A673 (cell line): Measurements from ENCODE around the gene ANKRD36B. TPM values are rescaled to one million over a fixed set of nuclear protein-coding genes. Genes with fewer than 3 reads are reported as not detected.
"Not testable (repeated sequence)": the region's sequence is repeated elsewhere in the genome, so short reads cannot be mapped to it uniquely, and the experiment has no call there.

Source experiments
- Bru-seq: library from RNA; stranded (reverse); fragments of 400-500 nt; gene quantifications from one replicate; lab custom pipeline; 2021; lab: Mats Ljungman, UMichigan
- BruChase-seq, 2 experiments: library from RNA; stranded (reverse); fragments of 400-500 nt; gene quantifications; one replicate each; lab custom pipeline; 2021; lab: Mats Ljungman, UMichigan
- BruUV-seq: library from RNA; stranded (reverse); fragments of 400-500 nt; replicated peaks from 2 replicates; lab custom pipeline; 2021; lab: Mats Ljungman, UMichigan
- CTCF ChIA-PET: fragments of 300-600 bp; sonication (Branson Sonifier 250); formaldehyde crosslinking; loops from one replicate; lab custom pipeline; 2022; ENCODE audit warnings: antibody characterized with exemption; lab: Charles Lee
- POLR2A ChIA-PET: fragments of 300-600 bp; sonication (Branson Sonifier 250); formaldehyde crosslinking; loops from one replicate; lab custom pipeline; 2022; ENCODE audit warnings: antibody characterized with exemption; ENCODE audit not compliant: low non-redundant PET; lab: Charles Lee
- DNase-seq: peaks from one replicate; pipeline ENCODE4 v3.0.0-alpha.2; 2015; ENCODE audit warnings: low spot score
- H3K27ac ChIP-seq: fragments of 200-600 bp; sonication (generic); 2 replicates; pipeline ENCODE4 v1.5.1; 2016; ENCODE audit warnings: mixed run types, low read depth, mild to moderate bottlenecking, mixed read lengths, antibody characterized with exemption, low read length; ENCODE audit not compliant: poor library complexity, severe bottlenecking
- H3K27me3 ChIP-seq: fragments of 200-600 bp; sonication (generic); replicated peaks from 2 replicates; pipeline ENCODE4 v1.6.1; 2017; ENCODE audit warnings: mixed run types, low read depth, mild to moderate bottlenecking, mixed read lengths, antibody characterized with exemption, low read length; ENCODE audit not compliant: insufficient read depth, poor library complexity
- H3K36me3 ChIP-seq: fragments of 200-600 bp; sonication (generic); 2 replicates; pipeline ENCODE4 v1.6.1; 2016; ENCODE audit warnings: mixed run types, mild to moderate bottlenecking, mixed read lengths, antibody characterized with exemption, low read length; ENCODE audit not compliant: insufficient read depth, poor library complexity, severe bottlenecking
- H3K4me1 ChIP-seq: fragments of 200-600 bp; sonication (generic); 2 replicates; pipeline ENCODE4 v1.6.1; 2017; ENCODE audit warnings: mixed run types, mild to moderate bottlenecking, mixed read lengths, antibody characterized with exemption, low read length; ENCODE audit not compliant: insufficient read depth, poor library complexity, severe bottlenecking
- H3K4me3 ChIP-seq: fragments of 200-600 bp; sonication (generic); 2 replicates; pipeline ENCODE4 v1.5.1; 2016; ENCODE audit warnings: low read depth, mixed run types, mild to moderate bottlenecking, mixed read lengths, low read length; ENCODE audit not compliant: poor library complexity, severe bottlenecking
- H3K9me3 ChIP-seq: fragments of 200-600 bp; sonication (generic); 2 replicates; pipeline ENCODE4 v1.6.1; 2016; ENCODE audit warnings: mixed run types, low read depth, mild to moderate bottlenecking, mixed read lengths, antibody characterized with exemption, low read length; ENCODE audit not compliant: poor library complexity, severe bottlenecking
- intact Hi-C: fragments of 100-400 bp; cut with micrococcal nuclease; formaldehyde crosslinking; loops from one replicate; pipeline ENCODE4 v1.10.0; 2022; ENCODE audit not compliant: unreplicated experiment
- long read RNA-seq: library from polyadenylated mRNA; stranded (forward); transcript quantifications from one replicate; pipeline ENCODE4 v2.0.0, GENCODE V29; 2022
- total RNA-seq: library from RNA; stranded (reverse); gene quantifications from 2 replicates; pipeline ENCODE4 v1.2.3, GENCODE V29; 2021

Gene ANKRD36B
- 16.4 and 21.6 TPM in 2 replicates for total RNA-seq
- Bru-seq, nascent RNA = percentile 68 among the genes with signal in this experiment
- BruChase-seq, experiment 1, labeled RNA remaining after a 2-hour chase = percentile 71 among the genes with signal in this experiment
- BruChase-seq, experiment 2, labeled RNA remaining after a 6-hour chase = percentile 56 among the genes with signal in this experiment
- long read RNA-seq, partial matches to known transcripts = 5 of 6 reads
- long read RNA-seq, other reads (novel, unspliced or antisense) = 1 of 6 reads

DNA sequence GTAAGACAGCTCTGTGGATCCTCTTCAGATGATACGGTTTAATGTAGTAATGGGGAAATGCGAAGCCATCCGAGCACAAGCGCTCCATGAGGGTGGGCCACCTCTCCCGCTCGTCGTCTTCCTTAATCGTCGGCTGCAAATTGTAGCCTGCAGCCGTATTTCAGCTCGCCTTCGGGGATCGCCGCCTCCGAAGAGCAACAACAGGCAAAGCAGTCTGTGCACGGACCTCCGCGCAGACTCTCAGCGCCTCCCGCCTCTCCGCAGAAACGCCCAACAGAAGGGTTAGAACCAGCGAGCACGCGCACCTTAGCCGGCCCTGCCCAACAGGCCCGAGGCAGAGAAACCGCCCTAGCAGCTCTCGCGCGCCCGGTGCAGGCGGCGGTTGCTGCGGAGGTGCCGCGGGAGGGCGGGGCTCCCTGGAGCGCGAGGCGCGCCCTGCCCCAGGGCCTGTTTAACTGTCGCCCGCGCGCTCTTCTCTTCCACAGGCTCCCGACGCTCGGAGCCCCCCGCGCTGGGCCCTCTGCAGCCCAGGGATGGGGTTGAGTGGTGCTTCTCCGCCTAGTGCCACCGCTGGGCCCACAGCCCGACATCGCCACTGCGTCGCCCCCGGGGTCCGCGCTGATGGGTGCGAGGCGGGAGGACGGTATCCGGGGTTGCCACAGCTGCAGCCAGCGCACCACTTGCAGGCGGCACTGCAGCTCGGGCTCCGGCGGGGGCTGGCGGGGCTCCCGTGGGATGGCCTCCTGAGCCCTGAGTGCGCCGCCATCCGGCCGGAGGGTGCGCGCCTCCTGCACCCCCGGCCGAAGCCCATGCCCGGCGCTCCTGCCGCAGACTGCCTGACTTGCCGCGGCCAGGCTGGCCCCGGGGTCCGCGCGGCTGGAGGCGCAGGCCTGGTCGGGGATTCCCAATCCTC lies at the start of gene ANKRD36B:
Gene ANKRD36B (minus strand): TSS at position 280 of the 913 bp plus-strand sequence. CDS start 192 bp downstream, at position 88.
- POLR2A ChIA-PET, H3K36me3 ChIP-seq, H3K27me3 ChIP-seq, H3K4me1 ChIP-seq, BruUV-seq, H3K9me3 ChIP-seq: not testable (repeated sequence)
- CTCF ChIA-PET = interaction anchor here (0.6 to 2.4 kb wide), 6 partner anchors 73 to 1317 kb away, joined by 3 to 20 read pairs (median 3); no protein-coding TSS in a partner anchor
- DNase-seq = peak; percentile 87
- Histone ChIP-seq H3K4me3 (peak within 1 kb of the TSS; percentile 61), H3K27ac (peak within 1 kb of the TSS; percentile 84)
- intact Hi-C loops = loop anchor here (1.0 to 5.0 kb wide), 3 partner anchors 107 to 797 kb away; no protein-coding TSS in a partner anchor

DNA sequence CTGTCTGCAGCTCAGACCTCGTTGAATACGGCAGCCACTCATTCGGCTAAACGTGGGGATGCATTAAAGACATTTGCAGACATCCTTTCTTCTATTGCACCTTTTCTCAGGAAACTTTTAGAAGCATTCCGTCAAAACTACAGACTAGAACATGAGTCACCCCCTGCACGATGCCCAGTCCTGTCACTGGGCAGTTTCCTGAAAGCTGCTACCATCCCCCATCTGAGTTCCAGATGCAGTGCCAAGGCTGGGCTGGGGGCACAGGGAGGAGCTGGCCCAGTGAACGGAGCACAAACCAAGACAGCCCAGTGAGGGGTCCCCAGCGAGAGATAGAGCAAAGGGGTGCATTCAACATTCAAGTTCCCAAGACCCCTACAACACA lies 36.4 kb upstream of the ANKRD36B start:
- H3K27me3 ChIP-seq, H3K4me1 ChIP-seq, H3K9me3 ChIP-seq, POLR2A ChIA-PET, CTCF ChIA-PET, H3K4me3 ChIP-seq, DNase-seq, BruUV-seq, H3K27ac ChIP-seq, intact Hi-C loops, H3K36me3 ChIP-seq: not testable (repeated sequence)

GRCh38 chr2:97625354-97626048 lies 35.8 kb upstream of the ANKRD36B start:
- CTCF ChIA-PET, H3K36me3 ChIP-seq, BruUV-seq, intact Hi-C loops, H3K9me3 ChIP-seq, H3K27ac ChIP-seq, H3K27me3 ChIP-seq, DNase-seq, H3K4me3 ChIP-seq, H3K4me1 ChIP-seq, POLR2A ChIA-PET: not testable (repeated sequence)

GRCh38 chr2:97622976-97623375 lies 33.3 kb upstream of the ANKRD36B start:
- POLR2A ChIA-PET = interaction anchor here (0.7 kb wide), 1 partner anchor 1559 kb away, joined by 13 read pairs; no protein-coding TSS in a partner anchor
- H3K9me3 ChIP-seq, BruUV-seq, CTCF ChIA-PET, H3K27ac ChIP-seq, H3K27me3 ChIP-seq, H3K4me1 ChIP-seq, H3K4me3 ChIP-seq, DNase-seq, intact Hi-C loops, H3K36me3 ChIP-seq: not testable (repeated sequence)

GRCh38 chr2:97620492-97620891 lies 30.8 kb upstream of the ANKRD36B start:
- H3K9me3 ChIP-seq, BruUV-seq, DNase-seq, H3K4me1 ChIP-seq, H3K27ac ChIP-seq, H3K27me3 ChIP-seq, intact Hi-C loops, H3K4me3 ChIP-seq, POLR2A ChIA-PET, H3K36me3 ChIP-seq, CTCF ChIA-PET: not testable (repeated sequence)

- H3K27me3 ChIP-seq, POLR2A ChIA-PET, BruUV-seq, intact Hi-C loops, H3K9me3 ChIP-seq, H3K36me3 ChIP-seq, CTCF ChIA-PET, H3K4me1 ChIP-seq, H3K4me3 ChIP-seq, H3K27ac ChIP-seq: not testable (repeated sequence)
- DNase-seq = peak; percentile 19
Measured at GRCh38 chr2:97618939-97619827, 29.5 kb upstream of the ANKRD36B start.
